ENCODE data around the gene IL18R1.

DNA sequence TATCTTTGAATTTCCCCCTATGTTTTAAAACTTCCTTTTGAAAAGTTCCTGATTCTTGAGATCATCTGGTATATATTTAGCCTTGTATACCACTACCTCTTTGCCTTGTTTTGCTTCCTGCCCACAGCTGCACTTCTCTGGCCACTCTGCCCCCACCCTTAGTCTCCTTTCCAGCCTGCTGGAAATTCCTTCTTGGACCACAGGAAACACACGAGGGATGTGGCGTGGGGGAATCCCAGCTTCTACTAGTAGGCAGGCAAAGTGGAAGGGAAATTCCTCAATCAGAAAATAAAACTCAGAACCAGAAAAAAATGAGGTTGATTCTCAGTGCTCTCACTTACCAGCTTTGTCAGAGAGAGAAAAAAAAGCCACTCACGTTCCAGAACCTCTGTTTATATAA lies 80.7 kb downstream of the IL18R1 start:
- TF ChIP-seq, protein P1, sequence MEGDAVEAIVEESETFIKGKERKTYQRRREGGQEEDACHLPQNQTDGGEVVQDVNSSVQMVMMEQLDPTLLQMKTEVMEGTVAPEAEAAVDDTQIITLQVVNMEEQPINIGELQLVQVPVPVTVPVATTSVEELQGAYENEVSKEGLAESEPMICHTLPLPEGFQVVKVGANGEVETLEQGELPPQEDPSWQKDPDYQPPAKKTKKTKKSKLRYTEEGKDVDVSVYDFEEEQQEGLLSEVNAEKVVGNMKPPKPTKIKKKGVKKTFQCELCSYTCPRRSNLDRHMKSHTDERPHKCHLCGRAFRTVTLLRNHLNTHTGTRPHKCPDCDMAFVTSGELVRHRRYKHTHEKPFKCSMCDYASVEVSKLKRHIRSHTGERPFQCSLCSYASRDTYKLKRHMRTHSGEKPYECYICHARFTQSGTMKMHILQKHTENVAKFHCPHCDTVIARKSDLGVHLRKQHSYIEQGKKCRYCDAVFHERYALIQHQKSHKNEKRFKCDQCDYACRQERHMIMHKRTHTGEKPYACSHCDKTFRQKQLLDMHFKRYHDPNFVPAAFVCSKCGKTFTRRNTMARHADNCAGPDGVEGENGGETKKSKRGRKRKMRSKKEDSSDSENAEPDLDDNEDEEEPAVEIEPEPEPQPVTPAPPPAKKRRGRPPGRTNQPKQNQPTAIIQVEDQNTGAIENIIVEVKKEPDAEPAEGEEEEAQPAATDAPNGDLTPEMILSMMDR (IDR thresholded peaks at IDR 0.05): no peak
- no peak for TF ChIP-seq POLR2AphosphoS5 (IDR thresholded peaks at IDR 0.05)
- no peak for TF ChIP-seq POLR2A (IDR thresholded peaks at IDR 0.05)
